COLO829 (cell line): ENCODE measurements around the gene TSHZ3.

Experiments
- DNase-seq: peaks from one replicate; pipeline ENCODE4 v3.0.0; 2012; ENCODE audit warnings: low spot score

The TSHZ3 gene

DNA sequence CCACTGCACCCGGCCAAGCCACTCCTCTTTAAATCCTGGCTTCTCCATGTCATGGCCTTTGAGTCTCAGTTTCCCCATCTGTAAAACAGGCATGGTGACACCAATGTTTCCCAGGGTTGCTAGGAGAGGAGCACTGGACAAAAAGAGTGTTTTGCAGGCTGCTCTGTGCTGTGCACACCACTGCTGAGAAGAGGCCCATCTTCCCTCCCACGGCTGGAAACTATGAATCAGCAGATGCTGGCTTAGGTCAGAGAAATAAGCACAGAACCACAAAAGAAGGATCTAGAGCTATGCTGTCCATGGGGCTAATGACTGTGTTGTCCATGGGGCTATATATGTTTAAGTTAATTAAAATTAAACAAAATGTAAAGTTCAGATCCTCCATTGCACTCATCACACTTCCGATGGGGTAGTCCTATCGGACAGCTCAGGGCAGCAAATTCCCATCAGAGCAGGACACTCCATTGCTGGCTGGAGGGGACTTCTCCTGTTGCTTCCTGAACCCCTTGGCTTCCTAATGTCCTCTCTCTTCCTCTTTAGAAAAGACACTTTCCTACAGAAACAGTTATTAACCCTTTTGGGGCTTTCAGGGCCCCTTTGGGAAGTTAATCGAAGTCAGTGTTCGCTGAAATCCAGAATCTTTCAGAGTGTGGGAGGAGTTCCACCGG, 37.1 kb downstream of the TSHZ3 start:
- DNase-seq = no peak

DNA sequence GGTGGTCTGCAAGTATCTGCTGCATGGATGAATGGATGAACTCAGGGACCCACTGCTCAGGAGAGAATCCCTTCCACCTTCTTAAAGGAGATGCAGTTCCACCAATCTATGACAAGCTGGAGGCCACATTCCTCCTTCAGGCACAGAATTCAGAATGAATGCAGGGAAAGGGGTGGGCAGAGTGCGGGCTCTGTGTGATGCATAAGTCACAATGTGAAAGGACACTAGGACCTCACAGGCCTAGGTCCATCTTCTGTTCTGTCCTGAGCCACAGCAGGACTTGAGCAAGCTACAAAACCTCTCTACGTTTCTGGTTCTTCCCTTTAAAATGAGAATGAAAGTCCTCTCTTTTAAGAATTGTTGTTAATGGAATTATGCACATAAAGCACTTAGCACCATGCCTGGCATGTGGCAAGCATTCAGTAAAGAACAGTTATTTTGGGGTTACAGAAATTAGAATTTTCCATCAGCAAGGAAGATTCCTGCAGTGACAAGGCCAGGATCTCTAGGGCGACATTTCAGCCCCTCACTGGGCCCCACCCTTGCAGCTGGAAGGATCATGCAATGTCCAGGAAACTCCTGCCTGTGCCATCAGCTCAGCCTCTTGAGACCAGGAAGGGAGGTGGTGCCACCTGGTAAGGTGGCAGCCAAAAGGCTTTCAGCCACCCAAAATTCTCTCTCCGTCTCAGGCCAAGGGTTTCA, 38.7 kb downstream of the TSHZ3 start:
- DNase-seq = no peak

DNA sequence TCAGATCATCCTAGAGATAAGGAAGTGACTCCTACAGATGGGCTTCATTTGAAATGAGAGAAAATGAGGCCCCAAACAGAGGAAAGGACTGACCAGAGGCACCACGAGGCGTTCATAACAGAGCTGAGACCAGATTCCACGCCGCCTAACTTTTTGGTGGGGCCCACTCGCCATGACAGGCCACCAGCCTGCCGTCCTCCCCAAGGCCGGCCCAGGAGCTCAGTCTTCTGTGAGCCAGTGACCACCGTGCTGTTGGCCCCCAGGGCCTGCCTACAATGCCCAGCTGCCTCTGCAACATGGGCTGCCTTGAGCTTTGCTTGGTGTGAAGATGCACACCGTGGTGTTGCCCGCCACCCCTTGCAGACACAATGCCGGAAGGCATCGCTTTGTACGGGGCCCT, 40.5 kb downstream of the TSHZ3 start:
- no peak for DNase-seq

DNA sequence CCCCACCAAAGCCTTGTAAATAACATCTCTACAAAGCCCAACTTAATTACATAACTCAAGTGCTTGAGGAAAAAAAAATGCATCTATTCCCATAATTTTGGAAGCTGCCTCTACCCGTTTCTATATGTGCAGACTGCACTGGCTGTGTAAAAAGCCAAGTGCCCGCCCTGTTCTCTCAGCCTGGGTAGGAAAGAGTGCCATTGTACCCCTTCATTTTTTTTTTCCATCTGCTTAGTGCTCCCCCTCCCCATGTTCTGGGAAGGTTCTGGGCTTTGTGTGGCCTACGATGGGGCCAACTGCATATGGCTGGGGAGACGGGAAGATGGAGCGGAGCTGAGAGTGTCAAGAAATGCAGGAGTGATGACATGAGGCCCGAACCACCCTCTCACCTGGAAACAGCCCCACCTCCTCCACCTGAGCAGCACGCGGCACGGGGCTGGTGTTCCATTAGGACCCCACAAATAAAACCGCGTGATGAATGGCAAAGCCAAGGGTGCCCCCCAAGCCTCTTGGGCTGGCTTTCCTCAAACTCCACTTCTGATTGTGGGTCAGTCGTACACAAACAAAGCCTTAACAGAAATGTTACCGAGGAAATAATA, 42.1 kb downstream of the TSHZ3 start:
- DNase-seq = no peak

DNA sequence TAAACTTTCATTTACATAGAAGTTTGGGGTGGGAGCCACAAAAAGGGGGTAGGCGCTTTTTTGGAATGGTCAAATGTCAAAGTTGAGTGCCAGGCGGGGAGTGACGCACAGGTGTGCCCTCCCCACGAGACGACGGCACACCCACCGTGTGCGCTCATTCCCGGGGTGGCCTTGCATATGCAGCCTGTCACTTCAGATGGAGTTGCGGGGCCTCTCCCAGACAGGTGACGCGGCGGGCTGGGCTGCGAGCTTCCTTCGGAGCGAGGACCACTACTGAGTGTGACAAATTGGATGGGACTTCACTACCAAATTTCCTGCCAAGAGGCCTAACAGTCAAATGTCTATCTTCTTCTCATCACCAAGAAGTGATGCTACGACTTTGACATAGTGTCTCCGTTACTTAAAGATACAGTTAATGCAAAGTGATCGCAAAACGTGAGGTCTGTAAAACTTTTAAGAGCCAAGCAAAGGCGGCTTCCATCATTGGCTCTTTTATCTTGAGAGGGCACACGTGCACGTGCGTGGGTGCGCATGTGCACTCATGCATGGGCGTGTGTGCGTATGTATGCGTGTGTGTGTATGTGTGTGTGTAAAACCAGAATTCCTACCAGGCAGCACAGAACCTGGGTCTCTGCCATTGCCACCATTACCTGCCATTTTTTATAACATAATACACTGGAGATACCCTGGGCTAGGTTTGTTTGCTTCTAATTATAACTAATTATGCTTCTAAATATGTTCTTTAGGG, 43.1 kb downstream of the TSHZ3 start:
- DNase-seq = no peak

DNA sequence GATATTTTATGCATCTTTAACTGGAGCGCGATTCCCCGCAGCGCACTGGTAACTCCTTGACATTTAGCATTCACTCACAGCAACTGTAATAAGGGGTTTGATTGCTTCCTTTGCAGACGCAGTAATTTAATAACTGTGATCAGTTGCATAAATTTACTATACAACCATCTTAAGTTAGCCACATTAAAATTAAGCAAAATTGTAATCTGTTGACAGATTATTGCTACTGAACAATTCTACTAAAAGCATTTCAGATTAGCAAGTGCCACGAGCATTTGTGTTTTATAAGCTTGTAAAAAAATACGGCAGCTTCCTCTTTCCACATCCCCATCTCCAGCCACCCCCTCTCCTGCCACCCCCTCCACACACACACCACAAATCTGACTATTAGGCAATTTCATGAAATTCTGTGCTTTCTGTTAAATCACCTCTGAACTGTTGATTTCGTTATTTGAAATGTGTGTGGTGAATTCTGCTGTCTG, 44.4 kb downstream of the TSHZ3 start:
- no peak for DNase-seq

DNA sequence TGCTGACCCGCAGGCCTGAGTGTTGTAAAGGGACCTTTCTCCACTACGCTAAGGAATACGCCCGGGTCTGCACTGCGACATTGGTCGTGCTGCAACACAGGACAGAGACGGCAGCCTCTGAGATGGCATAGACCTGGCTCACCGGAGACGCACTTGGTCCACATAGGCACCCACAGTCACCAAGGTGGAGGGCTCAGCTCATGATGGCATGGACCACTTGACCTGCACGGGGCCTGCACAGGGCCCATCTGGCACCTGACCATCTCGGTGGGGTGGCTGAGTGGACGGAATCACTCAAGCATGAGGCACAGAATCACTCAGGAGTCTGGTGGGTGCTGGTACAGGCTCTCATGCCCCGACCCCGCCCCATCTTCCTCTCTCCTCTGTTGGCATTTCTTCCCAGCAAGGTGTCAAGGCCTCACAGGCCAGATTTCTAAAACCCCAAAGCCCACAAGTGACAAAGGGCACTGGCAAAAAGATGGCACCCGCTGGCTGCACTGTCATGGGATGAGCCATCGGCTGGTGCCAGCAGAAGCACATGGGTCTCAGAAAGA, 45.9 kb downstream of the TSHZ3 start:
- DNase-seq = no peak

DNA sequence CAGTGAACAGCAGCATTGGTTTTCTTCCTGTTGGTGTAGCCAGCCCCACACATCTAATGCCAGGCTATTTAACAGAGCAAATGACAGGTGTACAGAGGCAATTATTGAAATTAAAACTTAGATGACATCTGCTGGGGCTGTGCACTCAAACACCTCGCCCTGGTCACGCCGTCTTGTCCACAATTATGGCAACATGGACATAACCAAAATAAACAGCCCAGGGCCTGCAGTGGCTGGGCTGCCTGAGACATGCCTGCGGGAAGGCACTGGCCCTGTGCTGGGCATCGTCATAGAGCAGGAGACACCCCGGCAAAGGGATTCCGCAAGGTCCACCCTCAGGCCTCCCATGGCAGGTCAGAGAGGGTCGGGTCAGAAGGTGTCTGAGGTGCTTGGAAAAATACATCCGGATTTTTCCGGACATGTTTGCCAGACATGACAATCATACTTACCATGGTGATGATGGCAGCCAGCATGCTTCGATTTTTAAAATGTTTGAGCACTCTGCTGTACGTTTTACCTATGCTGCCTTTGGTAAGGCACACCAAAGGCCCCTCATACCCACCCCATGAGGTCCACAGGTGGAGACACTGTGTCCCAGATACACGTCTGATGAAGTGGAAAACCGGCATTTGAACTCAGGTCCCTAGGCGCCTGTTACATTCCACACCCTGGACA, 47.8 kb downstream of the TSHZ3 start:
- no peak for DNase-seq

DNA sequence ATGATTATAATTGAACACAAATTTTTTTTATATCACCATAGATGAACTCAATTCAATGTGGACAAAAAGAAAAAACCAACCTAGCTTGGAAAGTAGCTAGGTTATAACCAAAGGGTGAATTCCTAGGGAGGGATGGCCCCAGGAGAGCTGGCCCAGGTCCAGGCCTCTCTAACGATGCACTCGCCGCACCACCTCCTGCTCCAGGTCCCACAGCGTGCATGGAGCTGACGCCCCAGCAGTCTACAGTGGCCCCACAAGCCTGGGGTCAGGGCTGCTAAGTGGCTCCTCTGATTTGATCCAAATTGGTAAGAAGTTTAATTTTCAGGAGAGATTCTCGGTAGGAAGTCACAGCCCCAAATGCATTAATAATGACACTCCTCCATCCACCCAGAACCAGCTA, 48.8 kb downstream of the TSHZ3 start:
- no peak for DNase-seq

DNA sequence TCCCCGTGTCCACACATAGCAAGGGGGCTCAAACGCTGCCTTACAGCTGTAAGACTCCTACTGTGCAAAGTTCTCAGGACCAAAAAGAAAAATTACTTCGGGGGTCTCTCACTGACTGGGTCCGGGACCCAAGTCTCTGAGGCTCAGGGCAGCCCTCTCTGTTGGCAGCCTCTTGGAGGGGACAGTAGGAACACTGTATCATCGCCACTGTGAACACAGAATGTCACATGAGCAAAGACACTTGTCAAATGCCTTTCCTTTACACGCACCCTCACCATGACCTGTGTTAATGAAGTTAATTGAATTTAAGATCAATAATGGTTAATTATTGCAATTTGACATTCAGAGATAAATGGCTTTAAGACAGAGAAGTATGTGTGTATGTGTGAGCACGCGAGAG, 49.6 kb downstream of the TSHZ3 start:
- DNase-seq = no peak

DNA sequence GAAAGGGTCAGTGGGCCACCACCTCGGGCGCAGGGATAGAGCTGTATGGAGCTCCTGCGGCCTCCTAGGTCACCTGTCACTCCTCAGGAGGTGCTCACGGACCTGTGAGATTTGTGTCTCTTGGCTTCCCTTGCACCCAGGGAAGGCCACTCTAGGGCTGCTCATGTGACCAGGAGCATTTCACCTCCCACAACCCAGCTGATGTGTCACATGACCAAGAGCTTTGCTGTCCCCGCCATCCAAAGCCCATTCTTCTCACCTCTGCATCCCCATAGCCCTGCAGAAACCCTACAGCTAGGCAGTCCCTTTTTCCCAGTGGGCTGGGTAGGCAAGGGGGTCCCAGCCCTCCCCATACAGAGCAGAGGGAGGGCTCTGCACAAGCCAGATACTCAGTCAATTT, 51.2 kb downstream of the TSHZ3 start:
- DNase-seq = no peak

DNA sequence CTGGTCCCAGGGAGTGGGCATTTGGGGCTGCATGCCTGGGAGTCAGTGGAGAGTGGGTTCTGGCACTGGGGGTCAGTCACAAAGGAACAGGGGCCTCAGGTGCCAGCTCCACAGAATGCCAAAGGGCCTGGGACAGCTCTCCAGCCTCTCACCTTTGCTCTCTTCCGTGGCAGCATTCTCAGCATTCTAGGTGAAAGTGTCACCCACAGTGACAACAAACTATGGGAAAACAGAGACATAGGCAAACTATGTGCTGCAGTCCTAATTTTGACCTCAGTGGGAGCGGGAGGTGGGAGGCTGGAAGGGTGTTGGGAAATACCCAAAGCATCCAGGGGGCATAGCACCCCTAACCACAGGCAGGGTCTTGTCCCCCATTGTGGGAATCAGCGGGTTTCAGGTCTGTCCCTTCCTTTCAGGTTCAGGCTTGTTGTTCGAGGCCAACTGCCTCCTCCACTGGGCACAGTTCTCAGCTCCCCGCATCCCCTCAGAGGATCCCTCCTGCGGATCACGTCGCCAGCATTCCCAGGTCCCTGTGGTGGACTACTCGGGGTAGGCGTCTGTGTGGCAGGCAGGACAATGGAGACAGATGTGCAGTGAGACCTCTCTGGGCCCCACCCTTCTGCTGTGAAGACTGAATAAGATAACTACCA, 52.4 kb downstream of the TSHZ3 start:
- DNase-seq = no peak

DNA sequence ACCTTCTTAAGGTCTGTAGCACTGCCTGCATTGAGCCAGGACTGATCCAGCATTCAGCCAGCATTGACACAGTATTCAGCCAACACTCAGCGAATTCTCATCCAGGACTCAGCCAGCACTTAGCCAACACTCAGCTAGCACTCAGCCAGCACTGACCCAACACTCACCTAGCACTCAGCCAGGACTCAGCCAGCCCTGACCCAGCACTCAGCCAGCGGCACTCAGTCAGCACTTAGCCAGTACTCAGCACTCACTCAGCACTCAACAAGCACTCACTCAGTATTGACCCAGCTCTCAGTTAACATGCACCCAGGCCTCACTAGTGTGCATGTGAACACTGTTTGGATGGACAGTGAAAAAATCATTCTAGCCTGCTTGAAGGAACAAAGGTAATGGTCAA, 55.0 kb downstream of the TSHZ3 start:
- no peak for DNase-seq

DNA sequence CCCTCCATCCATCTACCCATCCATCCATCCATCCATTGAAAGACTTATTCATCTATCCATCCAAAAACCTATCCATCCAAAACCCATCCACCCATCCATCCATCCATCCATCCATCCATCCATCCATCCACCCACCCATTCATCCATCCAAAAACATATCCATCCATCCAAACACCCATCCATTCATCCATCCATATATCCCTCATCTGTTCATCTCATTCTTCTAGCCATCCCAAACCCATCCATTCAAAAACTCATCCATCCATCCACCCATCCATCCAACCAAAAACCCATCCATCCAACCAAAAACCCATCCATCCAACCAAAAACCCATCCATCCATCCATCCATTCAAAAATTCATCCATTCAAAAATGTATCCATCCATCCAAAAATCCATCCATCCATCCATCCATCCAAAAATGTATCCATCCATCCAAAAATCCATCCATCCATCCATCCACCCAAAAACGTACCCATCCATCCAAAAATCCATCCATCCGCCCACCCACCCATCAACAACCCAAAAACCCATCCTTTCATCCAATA, 56.5 kb downstream of the TSHZ3 start:
- DNase-seq = no peak

DNA sequence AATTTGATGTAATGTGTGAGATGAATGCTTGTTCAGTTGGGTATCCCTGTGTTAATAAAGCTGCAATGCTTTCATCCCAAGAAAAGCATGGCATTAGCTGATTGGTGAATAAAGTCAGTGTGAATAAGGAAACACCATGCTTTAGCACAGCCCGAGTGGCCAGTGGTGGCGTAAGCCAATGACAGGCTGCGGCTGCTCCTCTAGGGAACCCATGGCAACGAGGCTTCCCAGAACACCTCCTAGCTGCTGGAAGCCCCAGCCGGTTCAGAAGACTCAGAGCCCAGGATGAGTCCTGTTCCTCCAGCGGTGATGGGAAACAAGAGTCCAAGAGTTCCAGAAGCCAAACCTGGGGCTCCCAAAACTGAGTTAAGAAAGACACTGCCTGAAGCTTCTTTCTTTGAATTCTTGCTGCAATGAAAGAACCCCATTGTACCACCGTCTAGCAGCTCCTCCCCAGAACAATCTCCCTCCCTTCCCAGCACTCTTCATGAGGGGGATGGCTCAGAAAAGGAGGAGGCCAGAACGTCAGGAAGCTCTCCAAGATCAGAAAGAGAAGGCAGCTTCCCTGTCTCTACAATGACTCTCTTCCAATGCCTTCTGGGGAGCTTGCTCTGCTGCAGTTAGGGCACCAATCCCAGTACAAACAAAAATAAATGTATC, 58.2 kb downstream of the TSHZ3 start:
- DNase-seq = peak; percentile 12

DNA sequence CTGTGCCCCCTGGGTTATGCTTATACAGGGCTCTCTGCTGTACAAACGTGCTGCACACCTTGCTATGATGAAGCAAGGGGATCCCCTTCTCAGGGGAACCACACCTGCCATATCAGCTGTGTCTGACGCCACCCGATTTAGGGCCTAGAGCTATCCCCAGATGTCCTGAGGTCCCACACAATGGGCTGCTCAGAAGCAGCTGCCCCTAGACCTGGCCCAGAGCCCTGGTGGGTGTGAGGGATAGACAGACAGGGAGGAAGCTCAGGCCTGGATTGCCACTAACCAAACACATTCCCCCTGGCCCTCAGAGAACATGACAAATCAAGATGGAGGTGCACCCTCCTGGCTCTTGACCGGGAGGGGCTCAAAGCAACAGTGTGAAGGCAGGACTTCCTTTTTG, 59.3 kb downstream of the TSHZ3 start:
- no peak for DNase-seq

DNA sequence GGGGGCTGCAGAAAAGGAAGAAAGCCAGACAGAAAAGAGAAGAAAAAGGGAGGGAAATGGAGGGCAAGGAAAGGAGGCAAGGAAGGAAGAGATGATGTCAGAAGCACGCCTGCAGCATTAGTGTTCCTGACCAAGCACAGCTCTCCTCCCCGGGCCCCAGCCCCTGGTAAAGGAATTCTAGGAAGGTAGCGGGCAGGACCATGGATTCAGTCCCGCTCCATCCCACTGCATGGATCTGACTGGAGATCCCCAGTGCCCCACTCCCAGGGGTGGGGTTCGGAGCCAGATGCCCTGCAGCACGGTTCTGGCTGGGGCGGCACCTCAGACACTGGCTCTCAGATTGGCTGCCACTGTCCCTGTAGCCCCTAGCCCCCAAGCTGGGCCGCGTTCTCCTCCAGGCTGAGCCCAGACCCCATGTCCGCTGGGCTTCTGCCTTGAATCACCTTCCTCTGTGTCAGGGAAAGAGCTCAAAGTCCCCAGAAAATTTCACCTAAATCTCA, 59.8 kb downstream of the TSHZ3 start:
- no peak for DNase-seq

DNA sequence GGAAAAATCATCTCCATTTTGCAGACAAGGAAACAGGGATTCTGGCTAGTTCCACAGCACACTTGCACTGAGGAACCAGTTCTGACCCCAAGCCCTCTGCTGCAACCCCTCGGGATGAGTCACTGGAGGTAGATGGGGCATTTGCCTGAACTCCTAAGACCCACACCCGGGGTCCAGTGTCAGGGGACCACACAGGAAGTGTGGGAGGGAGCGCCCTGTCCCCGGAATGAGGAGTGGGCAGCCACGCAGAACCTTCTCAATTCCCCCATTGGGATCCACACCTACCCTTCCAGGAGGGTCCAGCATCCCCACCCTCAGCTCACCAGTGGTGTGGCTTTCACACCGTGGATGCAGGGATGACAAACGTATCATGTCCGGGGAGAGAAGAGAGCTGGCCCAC, 62.7 kb downstream of the TSHZ3 start:
- no peak for DNase-seq

DNA sequence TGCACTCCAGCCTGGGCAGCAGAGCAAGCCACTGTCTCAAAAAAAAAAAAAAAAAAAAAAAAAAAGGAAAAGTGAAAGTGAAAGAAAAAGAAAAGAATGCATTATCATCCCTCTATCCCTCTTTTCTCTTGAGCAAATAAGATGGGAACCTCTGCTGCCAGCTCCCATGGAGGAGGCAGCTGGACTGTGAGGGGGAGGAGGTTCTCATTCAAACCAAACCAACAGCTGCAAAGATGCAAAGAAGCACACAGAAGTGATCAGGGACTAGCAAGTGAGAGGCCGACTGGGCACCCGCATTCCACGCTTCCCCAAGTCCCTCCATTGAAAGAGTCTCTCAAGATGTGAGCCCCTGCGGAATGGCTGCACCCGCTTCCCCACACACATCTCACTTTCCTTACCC, 63.5 kb downstream of the TSHZ3 start:
- DNase-seq = no peak

DNA sequence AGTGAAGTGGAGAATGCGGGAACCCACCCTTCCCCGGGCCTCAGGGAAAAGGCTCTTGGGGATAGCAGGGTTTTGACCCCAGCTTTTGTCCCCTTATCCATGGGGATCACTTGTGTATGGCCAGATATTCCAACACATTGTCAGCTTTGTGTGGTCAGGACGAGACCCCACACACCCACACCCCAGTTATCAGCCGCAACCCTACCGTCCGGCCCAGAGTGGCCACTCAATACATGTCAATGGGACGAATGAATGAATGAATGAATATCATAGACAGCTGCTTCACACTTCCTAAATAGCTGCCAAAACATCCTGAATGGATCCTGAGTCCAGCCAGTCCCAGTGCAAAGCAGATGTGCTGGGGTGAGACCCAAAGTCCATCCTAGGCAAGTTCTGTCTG, 64.6 kb downstream of the TSHZ3 start:
- no peak for DNase-seq
